HCT116 (cell line): ENCODE results near the gene DMD. TPM values are rescaled to one million over a fixed set of nuclear protein-coding genes. Genes with fewer than 3 reads are reported as not detected.

Experiments used
- ATAC-seq: fragments of 200-7000 bp; cut with Tn5 transposase; 2 replicates; pipeline ENCODE4 v1.9.1; 2020; ENCODE audit warnings: mild to moderate bottlenecking, moderate library complexity
- BruUV-seq: library from RNA; stranded (reverse); fragments of 400-500 nt; replicated peaks from 2 replicates; lab custom pipeline; 2021; lab: Mats Ljungman, UMichigan
- CTCF ChIA-PET: fragments of 300-600 bp; sonication (Branson Sonifier 250); formaldehyde crosslinking; loops from one replicate; lab custom pipeline; 2021; ENCODE audit warnings: antibody characterized with exemption; lab: Charles Lee
- POLR2A ChIA-PET: fragments of 300-600, 350-600 bp; sonication (Branson Sonifier 250); formaldehyde crosslinking; loops from one replicate; lab custom pipeline; 2021; ENCODE audit warnings: antibody characterized with exemption; lab: Charles Lee
- RAD21 ChIA-PET, 2 experiments: fragments of 300-600 bp; sonication (Branson Sonifier 250); formaldehyde crosslinking; loops; one replicate each; lab custom pipeline; 2023; ENCODE audit warnings: low total read pairs in 2 of 2; ENCODE audit not compliant: uncharacterized antibody in 2 of 2, unreplicated experiment in 2 of 2, low non-redundant PET in 1 of 2; lab: Charles Lee
- DNase-seq: peaks from one replicate; pipeline ENCODE4 v3.0.0-alpha.2; 2010; ENCODE audit warnings: low read depth, low spot score
- H2AFZ ChIP-seq: fragments of 200-600 bp; shearing (Covaris generic), sonication (generic); 2 replicates; pipeline ENCODE4 v1.6.1; 2017; ENCODE audit warnings: low read depth, mixed run types, mixed read lengths, antibody characterized with exemption, low read length; ENCODE audit not compliant: poor library complexity, severe bottlenecking
- H3K27ac ChIP-seq: 2 replicates; pipeline ENCODE4 v1.5.1; 2012; ENCODE audit warnings: low read depth, low read length
- H3K27me3 ChIP-seq: fragments of 200-600 bp; sonication (generic); 2 replicates; pipeline ENCODE4 v1.6.1; 2016; ENCODE audit warnings: mixed run types, low read length, mixed read lengths; ENCODE audit not compliant: insufficient read depth
- H3K36me3 ChIP-seq, 2 experiments: fragments of 200-500 bp in 1 of 2; fragments of 200-600 bp in 1 of 2; sonication (Bioruptor generic) in 1 of 2; sonication (generic) in 1 of 2; 2 replicates each; pipeline versions ENCODE4 v1.5.1 to v1.6.1; 2014 to 2016; ENCODE audit warnings: low read length in 2 of 2, inconsistent platforms in 1 of 2, mixed read lengths in 1 of 2, mixed run types in 1 of 2; ENCODE audit not compliant: insufficient read depth in 2 of 2, control insufficient read depth in 1 of 2
- H3K4me1 ChIP-seq, 2 experiments: fragments of 200-600 bp in 1 of 2; sonication (generic) in 1 of 2; 2 replicates each; pipeline versions ENCODE4 v1.5.1 to v1.6.1; 2012 to 2017; ENCODE audit warnings: low read length in 2 of 2, inconsistent platforms in 1 of 2, mild to moderate bottlenecking in 1 of 2, mixed read lengths in 1 of 2, mixed run types in 1 of 2, moderate library complexity in 1 of 2; ENCODE audit not compliant: insufficient read depth in 2 of 2, control insufficient read depth in 1 of 2
- H3K4me2 ChIP-seq: fragments of 200-600 bp; sonication (generic); 2 replicates; pipeline ENCODE4 v1.6.1; 2017; ENCODE audit warnings: mixed run types, low read length, mixed read lengths
- H3K4me3 ChIP-seq, 2 experiments: fragments of 200-600 bp in 1 of 2; sonication (generic) in 1 of 2; replicated peaks in 1 of 2; 2 replicates each; pipeline ENCODE4 v1.5.1; 2011 to 2016; ENCODE audit warnings: low read length in 2 of 2, control low read depth in 1 of 2, low read depth in 1 of 2, mild to moderate bottlenecking in 1 of 2, mixed read lengths in 1 of 2, mixed run types in 1 of 2
- H3K79me2 ChIP-seq: fragments of 200-600 bp; sonication (generic); 2 replicates; pipeline ENCODE4 v1.6.1; 2017; ENCODE audit warnings: mild to moderate bottlenecking, mixed run types, low read length, moderate library complexity, mixed read lengths; ENCODE audit not compliant: insufficient read depth
- H3K9ac ChIP-seq: fragments of 200-600 bp; sonication (generic); 2 replicates; pipeline ENCODE4 v1.6.1; 2016; ENCODE audit warnings: low read length, mixed read lengths
- H3K9me2 ChIP-seq: fragments of 200-600 bp; sonication (generic), shearing (Covaris generic); 2 replicates; pipeline ENCODE4 v1.6.1; 2017; ENCODE audit warnings: mixed run types, mild to moderate bottlenecking, moderate library complexity; ENCODE audit not compliant: insufficient read depth
- H3K9me3 ChIP-seq, 2 experiments: fragments of 200-500 bp in 1 of 2; fragments of 200-600 bp in 1 of 2; sonication (Bioruptor generic) in 1 of 2; sonication (generic) in 1 of 2; 2 replicates each; pipeline ENCODE4 v1.6.1; 2014 to 2017; ENCODE audit warnings: low read length in 2 of 2, mixed read lengths in 2 of 2, inconsistent platforms in 1 of 2, low read depth in 1 of 2, mild to moderate bottlenecking in 1 of 2, mixed run types in 1 of 2, moderate library complexity in 1 of 2; ENCODE audit not compliant: control insufficient read depth in 1 of 2, insufficient read depth in 1 of 2
- H4K20me1 ChIP-seq: fragments of 200-600 bp; sonication (generic), shearing (Covaris generic); 2 replicates; pipeline ENCODE4 v1.6.1; 2017; ENCODE audit warnings: mixed run types, mild to moderate bottlenecking, moderate library complexity; ENCODE audit not compliant: insufficient read depth
- ATF3 ChIP-seq: IDR thresholded peaks from 2 replicates; pipeline ENCODE4 v1.6.1; 2012
- CEBPB ChIP-seq: IDR thresholded peaks from 2 replicates; pipeline ENCODE4 v1.6.1; 2012; ENCODE audit warnings: low read depth
- CTCF ChIP-seq, 3 experiments: fragments of 200-600 bp in 1 of 3; sonication (generic) in 1 of 3; IDR thresholded peaks in 2 of 3; conservative IDR thresholded peaks in 1 of 3; 2 replicates each; pipeline ENCODE4 v1.5.1; 2012 to 2017; ENCODE audit warnings: low read depth in 2 of 3, low read length in 2 of 3, antibody characterized with exemption in 1 of 3, borderline replicate concordance in 1 of 3, control low read depth in 1 of 3, mild to moderate bottlenecking in 1 of 3, mixed read lengths in 1 of 3, mixed run types in 1 of 3, moderate library complexity in 1 of 3; ENCODE audit not compliant: insufficient read depth in 1 of 3
- EGR1 ChIP-seq: IDR thresholded peaks from 2 replicates; pipeline ENCODE4 v1.6.1; 2012; ENCODE audit warnings: low read depth
- ELF1 ChIP-seq: IDR thresholded peaks from 2 replicates; pipeline ENCODE4 v1.6.1; 2012; ENCODE audit warnings: low read depth, borderline replicate concordance
- EZH2phosphoT487 ChIP-seq: fragments of 200-600 bp; IDR thresholded peaks from 2 replicates; pipeline ENCODE4 v1.6.1; 2018; ENCODE audit warnings: antibody characterized with exemption, borderline replicate concordance
- FOSL1 ChIP-seq: IDR thresholded peaks from 2 replicates; pipeline ENCODE4 v1.6.1; 2012; ENCODE audit warnings: low read depth
- JUND ChIP-seq: IDR thresholded peaks from 2 replicates; pipeline ENCODE4 v1.6.1; 2012
- MAX ChIP-seq: IDR thresholded peaks from 2 replicates; pipeline ENCODE4 v1.6.1; 2012
- POLR2A ChIP-seq: IDR thresholded peaks from 2 replicates; pipeline ENCODE4 v1.7.0; 2011; ENCODE audit warnings: borderline replicate concordance; ENCODE audit not compliant: insufficient read depth, insufficient read length; ENCODE audit errors: extremely low read depth
- RAD21 ChIP-seq: IDR thresholded peaks from 2 replicates; pipeline ENCODE4 v1.6.1; 2012; ENCODE audit warnings: low read depth, mild to moderate bottlenecking
- REST ChIP-seq: IDR thresholded peaks from 2 replicates; pipeline ENCODE4 v1.6.1; 2012; ENCODE audit warnings: low read depth
- SIN3A ChIP-seq: IDR thresholded peaks from 2 replicates; pipeline ENCODE4 v1.6.1; 2012; ENCODE audit warnings: low read depth
- ZFX ChIP-seq: fragments of 450-650 bp; IDR thresholded peaks from 2 replicates; pipeline ENCODE4 v1.6.1; 2017
- intact Hi-C: fragments of 100-400 bp; cut with micrococcal nuclease; formaldehyde crosslinking; loops from 2 replicates; pipeline ENCODE4 v1.10.0; 2022
- total RNA-seq: library from RNA; stranded (reverse); gene quantifications from one replicate; pipeline ENCODE4 v1.2.1, GENCODE V29; 2021; ENCODE audit not compliant: unreplicated experiment

The DMD gene
- total RNA-seq, 1 experiment from 2014 or later: 0.05 TPM

GRCh38 chrX:31092970-31093638 lies 2118.2 kb downstream of the DMD start:
- ATAC-seq (no peak), DNase-seq (no peak)
- Histone ChIP-seq H3K4me3 (no peak overlapping the region), H3K4me1 (no peaks in the 10 kb centered on the region)
- no peak for TF ChIP-seq CEBPB
- no peak for TF ChIP-seq RAD21
- no peak for TF ChIP-seq FOSL1
- TF ChIP-seq REST: no peak
- TF ChIP-seq ZFX: no peak
- TF ChIP-seq MAX: no peak
- no peak for TF ChIP-seq EZH2phosphoT487
- TF ChIP-seq JUND: no peak
- TF ChIP-seq CTCF (IDR thresholded peaks at IDR 0.05 in 2 of 3, conservative IDR thresholded peaks at IDR 0.05 in 1 of 3; ENCODE audit: borderline replicate concordance in 1 of 3, insufficient read depth in 1 of 3, low read depth in 2 of 3, low read length in 2 of 3): no peak
- TF ChIP-seq EGR1: no peak
- no peak for TF ChIP-seq POLR2A
- TF ChIP-seq ATF3: no peak
- TF ChIP-seq SIN3A: no peak
- TF ChIP-seq ELF1: no peak
- TF ChIP-seq, all 23 proteins: peak for 0
- ChIA-PET POLR2A (no interaction called here), CTCF (no interaction called here), RAD21 (no interaction called here)
- Histone ChIP-seq H2AFZ (no peak overlapping the region), H3K9me3 (no peaks in the 10 kb centered on the region), H4K20me1 (no peaks in the 10 kb centered on the region), H3K27ac (no peak overlapping the region), H3K36me3 (no peaks in the 10 kb centered on the region), H3K9ac (no peak overlapping the region), H3K4me2 (no peak overlapping the region), H3K27me3 (no peaks in the 10 kb centered on the region), H3K79me2 (no peaks in the 10 kb centered on the region), H3K9me2 (no peaks in the 10 kb centered on the region)
- no TSS peak for BruUV-seq
- intact Hi-C loops: no loop called here
